HG03432 (cell line): ENCODE results near the gene PAM16.
A peak's percentile ranks its signal among the peaks of the same experiment; 100 is the strongest.
"Not testable (repeated sequence)": the region's sequence is repeated elsewhere in the genome, so short reads cannot be mapped to it uniquely, and the experiment has no call there.

Source experiments
- ATAC-seq: cut with Tn5 transposase; IDR thresholded peaks from one replicate; pipeline ENCODE4 v1.9.1; 2021; ENCODE audit warnings: mild to moderate bottlenecking, moderate library complexity; ENCODE audit not compliant: unreplicated experiment

Gene PAM16

GRCh38 chr16:4354512-4355409 lies 3.6 kb upstream of the PAM16 start:
- no peak for ATAC-seq

DNA sequence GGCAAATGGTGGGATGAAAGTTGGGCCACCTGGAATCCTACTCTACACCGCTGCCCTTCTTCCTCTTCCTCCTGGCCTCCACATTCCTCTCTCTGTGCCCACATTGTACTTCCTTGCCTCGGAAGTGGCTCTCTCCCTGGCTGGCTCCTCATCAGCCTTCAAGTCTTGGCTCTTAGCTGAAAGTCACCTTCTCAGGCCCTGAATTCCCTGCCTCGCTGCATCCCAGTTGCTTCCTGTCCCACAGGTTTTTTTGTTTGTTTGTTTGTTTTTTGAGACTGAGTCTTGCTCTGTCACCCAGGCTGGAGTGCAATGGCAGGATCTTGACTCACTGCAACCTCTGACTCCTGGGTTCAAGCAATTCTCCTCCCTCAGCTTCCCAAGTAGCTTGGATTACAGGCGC lies 2.6 kb upstream of the PAM16 start:
- ATAC-seq = no peak

DNA sequence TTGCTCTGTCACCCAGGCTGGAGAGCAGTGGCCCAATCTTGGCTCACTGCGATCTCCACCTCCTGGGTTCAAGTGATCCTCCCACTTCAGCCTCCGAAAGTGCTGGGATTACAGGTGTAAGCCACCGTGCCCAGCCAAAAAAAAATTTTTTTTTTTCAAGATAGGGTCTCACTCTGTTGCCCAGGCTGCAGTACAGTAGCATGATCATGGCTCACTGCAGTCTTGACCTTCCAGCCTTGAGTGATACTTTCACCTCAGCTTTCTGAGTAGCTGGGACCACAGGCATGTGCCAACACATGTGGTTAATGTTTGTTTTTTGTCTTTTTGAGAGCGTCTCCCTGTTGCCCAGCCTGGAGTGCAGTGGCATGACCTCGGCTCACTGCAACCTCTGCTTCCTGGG lies 1.7 kb upstream of the PAM16 start:
- no peak for ATAC-seq

DNA sequence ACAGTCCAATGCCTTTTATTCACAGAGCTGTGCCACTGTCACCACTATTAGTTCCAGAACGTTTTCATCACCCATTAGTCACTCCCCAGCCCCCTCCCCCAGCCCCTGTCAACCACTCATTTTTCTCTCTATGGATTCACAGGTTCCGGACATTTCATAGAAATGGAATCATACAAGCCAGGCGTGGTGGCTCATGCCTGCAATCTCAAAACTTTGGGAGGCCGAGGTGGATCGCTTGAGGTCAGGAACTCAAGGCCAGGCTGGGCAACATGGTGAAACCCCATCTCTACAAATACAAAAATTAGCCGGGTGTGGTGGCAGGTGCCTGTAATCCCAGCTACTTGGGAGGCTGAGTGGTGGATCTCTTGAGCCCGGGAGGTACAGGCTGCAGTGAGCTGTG lies 759 bp upstream of the PAM16 start:
- no peak for ATAC-seq

DNA sequence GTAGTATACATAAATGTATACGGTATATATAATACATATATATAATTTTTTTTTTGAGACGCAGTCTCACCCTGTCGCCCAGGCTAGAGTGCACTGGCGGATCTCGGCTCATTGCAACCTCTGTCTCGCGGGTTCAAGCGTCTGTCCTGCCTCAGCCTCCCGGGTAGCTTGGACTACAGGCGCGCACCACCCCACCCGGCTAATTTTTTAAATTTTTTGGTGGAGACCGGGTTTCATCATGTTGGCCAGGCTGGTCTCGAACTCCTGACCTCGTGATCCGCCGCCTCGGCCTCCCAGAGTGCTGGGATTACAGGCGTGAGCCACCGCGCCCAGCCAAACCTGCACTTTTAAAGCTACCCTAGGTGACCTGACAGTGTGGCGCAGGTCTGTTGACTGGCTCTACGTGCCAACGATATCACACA lies 745 bp downstream of the PAM16 start:
- ATAC-seq = peak; percentile 9

GRCh38 chr16:4349332-4349731 lies 1.8 kb downstream of the PAM16 start:
- ATAC-seq = no peak

DNA sequence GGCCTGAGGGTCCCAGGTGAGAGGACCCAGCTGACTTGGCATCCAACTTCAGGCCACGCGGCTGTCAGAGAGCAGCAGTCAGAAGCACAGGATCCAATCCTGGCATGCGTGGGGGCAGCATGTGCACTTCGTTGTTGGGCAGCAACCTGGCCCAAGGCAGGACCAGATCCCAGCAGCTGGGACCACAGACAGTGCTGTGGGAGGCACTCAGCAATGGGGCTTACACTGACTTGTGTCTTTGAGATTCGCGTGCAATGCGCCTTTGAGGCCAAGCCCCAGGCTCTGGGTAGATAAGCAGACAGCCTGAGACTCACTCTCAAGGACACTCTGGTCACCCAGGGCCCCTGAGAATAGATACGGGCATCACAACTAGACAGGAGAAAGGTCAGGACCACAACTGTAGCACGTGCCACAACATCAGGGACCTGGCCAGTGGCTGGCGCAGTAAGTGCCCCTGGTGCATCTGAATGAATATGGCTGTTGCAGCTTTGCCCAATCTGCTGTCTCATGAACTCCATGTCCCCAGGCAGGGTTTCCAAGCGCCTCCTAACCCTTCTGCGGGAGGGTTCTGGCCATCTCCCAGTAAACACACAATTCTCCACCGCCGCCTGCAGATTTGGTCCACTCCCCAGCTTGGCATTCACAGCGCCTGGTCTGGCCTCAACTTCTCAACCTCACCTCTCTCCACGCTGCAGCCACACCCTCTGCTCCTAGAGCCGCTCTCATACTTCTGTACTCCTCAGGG lies 3.2 kb downstream of the PAM16 start:
- ATAC-seq = no peak

- no peak for ATAC-seq
These were observed 4.1 kb downstream of the PAM16 start for GRCh38 chr16:4347010-4347409.

- ATAC-seq = no peak
These were observed 5.0 kb downstream of the PAM16 start for GRCh38 chr16:4345836-4346781.

GRCh38 chr16:4344983-4345835 lies 5.9 kb downstream of the PAM16 start:
- ATAC-seq = no peak

GRCh38 chr16:4344300-4344982 lies 6.7 kb downstream of the PAM16 start:
- ATAC-seq = not testable (repeated sequence)

- ATAC-seq = no peak
These were observed 8.0 kb downstream of the PAM16 start for GRCh38 chr16:4342866-4343744.

DNA sequence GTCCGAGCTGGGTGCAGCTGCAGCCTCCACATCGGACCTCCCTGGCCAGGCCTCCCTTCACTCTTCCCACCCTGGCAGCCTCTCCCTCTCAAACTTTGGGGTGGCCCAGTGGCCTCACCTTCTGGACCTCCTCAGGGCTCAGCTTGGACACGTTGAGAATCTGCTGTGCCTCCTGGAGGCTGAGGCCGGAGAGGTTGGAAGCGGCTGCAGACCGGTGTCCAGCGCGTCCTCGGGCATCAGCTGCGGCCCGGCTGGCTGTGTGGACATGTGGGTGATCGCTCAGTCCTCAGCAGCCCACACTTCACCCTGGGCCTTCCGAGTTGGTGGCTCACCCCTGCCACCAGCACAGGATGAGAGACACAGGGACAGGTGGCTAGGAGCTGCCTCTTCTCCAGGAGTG lies 9.9 kb downstream of the PAM16 start:
- ATAC-seq = no peak

- no peak for ATAC-seq
These were observed 10.7 kb downstream of the PAM16 start for GRCh38 chr16:4340443-4340842.

DNA sequence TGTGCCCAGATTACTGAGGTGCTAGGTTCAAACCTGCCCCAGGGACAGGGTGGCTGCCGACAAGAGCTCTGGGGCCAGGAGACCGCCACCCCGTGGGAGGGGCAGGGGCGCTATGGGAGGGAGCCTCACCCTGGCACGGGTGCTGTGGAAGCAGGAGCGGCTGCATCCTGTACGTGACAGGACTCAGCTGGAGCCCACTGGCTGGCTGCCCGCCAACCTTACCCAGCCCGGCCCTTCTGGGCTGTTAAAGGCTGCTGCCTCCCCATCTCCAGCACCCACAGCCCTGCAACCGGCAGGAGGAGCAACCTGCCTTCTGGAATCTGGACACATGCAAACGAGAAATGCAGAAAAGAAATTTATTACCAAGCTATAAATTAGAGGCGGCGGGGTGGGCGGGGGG lies 11.2 kb downstream of the PAM16 start:
- no peak for ATAC-seq

GRCh38 chr16:4339455-4339854 lies 11.7 kb downstream of the PAM16 start:
- no peak for ATAC-seq

DNA sequence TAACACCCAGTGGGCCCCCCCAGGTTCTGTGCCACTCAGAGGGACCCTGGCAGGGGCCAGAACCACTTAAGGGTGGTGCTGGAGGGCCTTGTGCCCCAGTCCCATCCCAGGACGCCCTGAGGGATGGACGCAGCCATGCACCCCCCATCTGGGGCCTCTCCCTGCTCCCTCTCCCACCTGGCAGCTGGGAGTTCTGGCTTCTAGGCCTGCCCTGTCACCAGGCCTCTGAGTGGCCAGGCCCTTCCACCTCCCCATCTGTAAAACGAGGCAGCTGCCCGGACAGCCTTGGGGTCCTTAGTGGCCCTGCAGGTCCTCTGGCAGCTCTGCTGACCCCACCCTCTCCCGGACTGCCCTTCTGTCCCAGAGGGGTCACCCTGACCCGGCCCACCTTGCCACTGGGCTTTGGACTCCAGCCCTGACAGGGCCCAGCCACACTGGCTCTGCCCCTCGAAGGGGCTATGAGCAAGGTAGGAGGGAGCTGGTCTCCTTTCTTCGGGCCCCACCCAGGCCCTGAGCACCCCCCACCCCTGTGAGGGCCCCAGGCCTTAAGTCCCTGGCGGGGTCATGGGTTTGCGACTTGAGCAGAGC lies 12.3 kb downstream of the PAM16 start:
- ATAC-seq = no peak

GRCh38 chr16:4338125-4338582 lies 13.0 kb downstream of the PAM16 start:
- ATAC-seq = no peak
